ENCODE measurements around the gene NCBP3. TPM values are rescaled to one million over a fixed set of nuclear protein-coding genes. Genes with fewer than 3 reads are reported as not detected.

NCBP3 gene
- total and polyA plus RNA-seq, 2 of the 8 experiments (the other 6 are each of a cell fraction or from before 2014, with no cell fraction given) = 19.6 to 46.1 TPM

GRCh38 chr17:3753624-3754023, 92.4 kb downstream of the NCBP3 start (continued):
- no peak for TF ChIP-seq E2F6 (IDR thresholded peaks at IDR 0.05)

Other genes with a start within 250 kb of the NCBP3 start
- 2.5 and 3.0 TPM in 2 replicates for gene TRPV1, start 236.8 kb downstream of the NCBP3 start, total RNA-seq (2021; fragmentation: NEBNext Ultra II Directional; extraction: Animal tissue kit (Norgen Biotek cat#: 25700))
- 3.0 and 3.5 TPM in 2 replicates for gene TRPV1, start 236.8 kb downstream of the NCBP3 start, polyA plus RNA-seq (2011; rRNA removed)
- 36.7 and 37.3 TPM in 2 replicates for gene SHPK, start 210.0 kb downstream of the NCBP3 start, total RNA-seq (2021; fragmentation: NEBNext Ultra II Directional; extraction: Animal tissue kit (Norgen Biotek cat#: 25700))
- gene SHPK, start 210.0 kb downstream of the NCBP3 start, polyA plus RNA-seq (2011; rRNA removed) = 28.6 and 35.5 TPM in 2 replicates
- gene CTNS, start 209.5 kb downstream of the NCBP3 start, total RNA-seq (2021; fragmentation: NEBNext Ultra II Directional; extraction: Animal tissue kit (Norgen Biotek cat#: 25700)) = 12.9 and 16.4 TPM in 2 replicates
- 11.6 and 13.1 TPM in 2 replicates for gene CTNS, start 209.5 kb downstream of the NCBP3 start, polyA plus RNA-seq (2011; rRNA removed)
- 81.8 and 83.5 TPM in 2 replicates for gene TAX1BP3, start 177.7 kb downstream of the NCBP3 start, total RNA-seq (2021; fragmentation: NEBNext Ultra II Directional; extraction: Animal tissue kit (Norgen Biotek cat#: 25700))
- 65.3 and 87.8 TPM in 2 replicates for gene TAX1BP3, start 177.7 kb downstream of the NCBP3 start, polyA plus RNA-seq (2011; rRNA removed)
- gene EMC6, start 177.4 kb downstream of the NCBP3 start, total RNA-seq (2021; fragmentation: NEBNext Ultra II Directional; extraction: Animal tissue kit (Norgen Biotek cat#: 25700)) = 81.5 and 86.5 TPM in 2 replicates
- 193 and 201 TPM in 2 replicates for gene EMC6, start 177.4 kb downstream of the NCBP3 start, polyA plus RNA-seq (2011; rRNA removed)
- gene P2RX5, start 150.1 kb downstream of the NCBP3 start, total RNA-seq (2021; fragmentation: NEBNext Ultra II Directional; extraction: Animal tissue kit (Norgen Biotek cat#: 25700)) = 15.5 and 15.6 TPM in 2 replicates
- 12.0 and 14.2 TPM in 2 replicates for gene P2RX5, start 150.1 kb downstream of the NCBP3 start, polyA plus RNA-seq (2011; rRNA removed)
- 29.4 and 29.5 TPM in 2 replicates for gene HASPIN, start 122.3 kb downstream of the NCBP3 start, total RNA-seq (2021; fragmentation: NEBNext Ultra II Directional; extraction: Animal tissue kit (Norgen Biotek cat#: 25700))
- 7.8 and 12.0 TPM in 2 replicates for gene HASPIN, start 122.3 kb downstream of the NCBP3 start, polyA plus RNA-seq (2011; rRNA removed)
- gene ITGAE, start 45.1 kb downstream of the NCBP3 start, total RNA-seq (2021; fragmentation: NEBNext Ultra II Directional; extraction: Animal tissue kit (Norgen Biotek cat#: 25700)) = 23.2 and 24.5 TPM in 2 replicates
- 25.5 and 43.1 TPM in 2 replicates for gene ITGAE, start 45.1 kb downstream of the NCBP3 start, polyA plus RNA-seq (2011; rRNA removed)
- 7.6 and 8.5 TPM in 2 replicates for gene CAMKK1, start 46.8 kb upstream of the NCBP3 start, total RNA-seq (2021; fragmentation: NEBNext Ultra II Directional; extraction: Animal tissue kit (Norgen Biotek cat#: 25700))
- 7.1 and 10.4 TPM in 2 replicates for gene CAMKK1, start 46.8 kb upstream of the NCBP3 start, polyA plus RNA-seq (2011; rRNA removed)
- 0.19 and 0.45 TPM in 2 replicates for gene P2RX1, start 70.2 kb upstream of the NCBP3 start, total RNA-seq (2021; fragmentation: NEBNext Ultra II Directional; extraction: Animal tissue kit (Norgen Biotek cat#: 25700))
- gene P2RX1, start 70.2 kb upstream of the NCBP3 start, polyA plus RNA-seq (2011; rRNA removed) = 1.1 and 1.6 TPM in 2 replicates
- gene ATP2A3, start 118.2 kb upstream of the NCBP3 start, total RNA-seq (2021; fragmentation: NEBNext Ultra II Directional; extraction: Animal tissue kit (Norgen Biotek cat#: 25700)) = 32.0 and 32.5 TPM in 2 replicates
- 18.4 and 28.7 TPM in 2 replicates for gene ATP2A3, start 118.2 kb upstream of the NCBP3 start, polyA plus RNA-seq (2011; rRNA removed)